Ishikawa (cell line): Measurements from ENCODE around the gene SPAAR.

ENCODE experiments used
- CREB1 ChIP-seq: IDR thresholded peaks from 2 replicates; pipeline ENCODE4 v1.6.1; 2012; ENCODE audit warnings: low read depth
- TAF1 ChIP-seq: IDR thresholded peaks from 2 replicates; pipeline ENCODE4 v1.6.1; 2012; ENCODE audit warnings: low read depth, mild to moderate bottlenecking
- TF ChIP-seq, protein P1 (sequence below): IDR thresholded peaks from 2 replicates; pipeline ENCODE4 v1.6.1; 2012; ENCODE audit warnings: low read depth, mild to moderate bottlenecking

DNA sequence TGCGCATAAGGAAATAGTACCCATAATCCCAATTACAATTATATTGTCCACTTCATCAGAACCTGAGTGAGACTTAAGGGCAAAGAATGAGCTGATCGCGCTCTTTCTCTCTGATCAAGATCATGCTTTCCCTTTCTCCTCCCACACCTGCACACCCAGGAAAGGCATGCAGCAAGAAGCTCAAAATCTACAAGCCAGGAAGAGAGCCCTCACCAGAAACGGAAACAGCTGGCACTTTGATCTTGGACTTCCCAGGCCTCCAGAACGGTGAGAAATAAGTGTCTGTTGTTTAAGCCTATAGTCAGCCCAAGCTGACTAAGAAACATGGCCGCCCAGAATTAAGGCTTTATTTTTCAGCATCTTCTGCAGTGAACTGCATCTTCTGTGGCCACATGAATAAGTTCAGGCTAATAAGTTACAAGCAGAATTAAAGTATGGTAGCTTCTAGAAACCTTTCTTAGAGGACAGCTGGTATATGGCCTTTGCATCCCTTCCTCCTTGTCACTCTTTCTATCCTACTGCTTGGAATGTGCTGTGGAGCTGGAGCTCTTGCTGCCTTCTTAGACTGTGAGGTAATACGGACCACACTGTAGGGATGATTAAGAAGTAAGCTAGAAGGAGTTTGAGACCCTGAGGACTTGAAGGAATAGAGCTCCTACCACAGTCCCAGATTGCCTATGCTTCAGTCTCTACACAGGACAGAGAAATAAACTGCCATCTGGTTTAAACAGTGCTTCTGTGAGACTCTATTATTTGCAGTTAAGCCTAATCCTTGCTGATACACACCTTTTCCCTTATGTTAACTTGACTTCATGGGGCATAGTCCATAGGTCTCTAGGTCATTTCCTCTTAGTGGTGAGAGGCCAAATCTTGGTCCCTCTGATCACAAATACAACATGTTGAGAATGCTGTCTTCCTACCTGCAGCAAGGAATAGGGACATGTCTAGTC is 31.4 kb downstream of the SPAAR start:
- TF ChIP-seq, protein P1, sequence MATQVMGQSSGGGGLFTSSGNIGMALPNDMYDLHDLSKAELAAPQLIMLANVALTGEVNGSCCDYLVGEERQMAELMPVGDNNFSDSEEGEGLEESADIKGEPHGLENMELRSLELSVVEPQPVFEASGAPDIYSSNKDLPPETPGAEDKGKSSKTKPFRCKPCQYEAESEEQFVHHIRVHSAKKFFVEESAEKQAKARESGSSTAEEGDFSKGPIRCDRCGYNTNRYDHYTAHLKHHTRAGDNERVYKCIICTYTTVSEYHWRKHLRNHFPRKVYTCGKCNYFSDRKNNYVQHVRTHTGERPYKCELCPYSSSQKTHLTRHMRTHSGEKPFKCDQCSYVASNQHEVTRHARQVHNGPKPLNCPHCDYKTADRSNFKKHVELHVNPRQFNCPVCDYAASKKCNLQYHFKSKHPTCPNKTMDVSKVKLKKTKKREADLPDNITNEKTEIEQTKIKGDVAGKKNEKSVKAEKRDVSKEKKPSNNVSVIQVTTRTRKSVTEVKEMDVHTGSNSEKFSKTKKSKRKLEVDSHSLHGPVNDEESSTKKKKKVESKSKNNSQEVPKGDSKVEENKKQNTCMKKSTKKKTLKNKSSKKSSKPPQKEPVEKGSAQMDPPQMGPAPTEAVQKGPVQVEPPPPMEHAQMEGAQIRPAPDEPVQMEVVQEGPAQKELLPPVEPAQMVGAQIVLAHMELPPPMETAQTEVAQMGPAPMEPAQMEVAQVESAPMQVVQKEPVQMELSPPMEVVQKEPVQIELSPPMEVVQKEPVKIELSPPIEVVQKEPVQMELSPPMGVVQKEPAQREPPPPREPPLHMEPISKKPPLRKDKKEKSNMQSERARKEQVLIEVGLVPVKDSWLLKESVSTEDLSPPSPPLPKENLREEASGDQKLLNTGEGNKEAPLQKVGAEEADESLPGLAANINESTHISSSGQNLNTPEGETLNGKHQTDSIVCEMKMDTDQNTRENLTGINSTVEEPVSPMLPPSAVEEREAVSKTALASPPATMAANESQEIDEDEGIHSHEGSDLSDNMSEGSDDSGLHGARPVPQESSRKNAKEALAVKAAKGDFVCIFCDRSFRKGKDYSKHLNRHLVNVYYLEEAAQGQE = no peak
- no peak for TF ChIP-seq CREB1
- TF ChIP-seq TAF1 = no peak
